ENCODE data around the gene FKBP1A.
A peak's percentile ranks its signal among the peaks of the same experiment; 100 is the strongest.
"Not testable (repeated sequence)": the region's sequence is repeated elsewhere in the genome, so short reads cannot be mapped to it uniquely, and the experiment has no call there.

FKBP1A gene

DNA sequence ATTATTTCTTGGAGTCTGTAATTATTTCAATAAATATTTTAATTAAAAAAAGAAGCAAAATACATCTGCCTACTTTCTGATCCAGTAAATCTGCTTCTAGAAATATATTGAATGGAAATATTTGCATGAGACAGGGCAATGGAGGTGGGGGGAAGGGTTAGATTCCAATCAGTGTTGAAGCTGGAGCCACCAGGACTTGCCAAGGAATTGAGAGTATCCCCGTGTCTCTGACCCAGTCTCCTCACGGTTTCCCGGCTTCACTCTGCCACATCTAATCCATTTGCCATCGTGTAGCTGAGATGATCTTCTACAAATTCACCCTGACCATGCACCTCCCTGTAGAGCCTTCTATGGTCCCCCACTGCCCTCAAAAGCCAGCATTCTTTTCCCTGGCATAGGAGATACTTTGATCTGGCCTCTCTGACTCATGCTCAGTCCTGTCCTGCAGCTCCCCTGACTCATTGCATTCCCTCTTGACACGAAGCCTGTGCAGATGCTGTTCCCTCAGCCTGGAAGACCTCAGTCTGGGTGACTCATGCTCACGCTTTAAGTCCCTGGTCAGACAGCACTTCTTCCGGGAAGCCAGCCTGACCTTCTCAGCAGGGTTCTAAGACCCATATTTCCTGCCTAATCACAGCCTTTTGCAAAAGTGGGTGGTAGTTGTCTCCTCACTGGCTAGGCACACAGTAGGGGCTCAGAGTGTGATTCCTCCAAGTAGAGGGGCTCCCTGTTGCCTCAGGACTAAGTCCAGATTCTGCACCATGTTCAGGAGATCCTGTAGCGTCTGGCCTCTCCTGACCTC, 23.0 kb upstream of the FKBP1A start:
- H3K27me3 ChIP-seq (ENCODE audit: control insufficient read depth, insufficient read depth, low read length), result no peaks in the 10 kb centered on the region
- peaks cover 38% of the 10 kb centered on the region for H3K4me1 ChIP-seq (ENCODE audit: control insufficient read depth, insufficient read depth, low read length)
- peak overlapping the region; percentile 29 for H3K9ac ChIP-seq (ENCODE audit: low read depth, low read length)
- no peaks in the 10 kb centered on the region for H3K36me3 ChIP-seq (ENCODE audit: insufficient read depth, low read length)
- peaks cover 4% of the 10 kb centered on the region for H3K9me3 ChIP-seq (replicated peaks; ENCODE audit: low read length)
- H3K4me3 ChIP-seq (ENCODE audit: low read length), result no peak overlapping the region
- H3K4me2 ChIP-seq (ENCODE audit: low read length), result peak overlapping the region; percentile 15

DNA sequence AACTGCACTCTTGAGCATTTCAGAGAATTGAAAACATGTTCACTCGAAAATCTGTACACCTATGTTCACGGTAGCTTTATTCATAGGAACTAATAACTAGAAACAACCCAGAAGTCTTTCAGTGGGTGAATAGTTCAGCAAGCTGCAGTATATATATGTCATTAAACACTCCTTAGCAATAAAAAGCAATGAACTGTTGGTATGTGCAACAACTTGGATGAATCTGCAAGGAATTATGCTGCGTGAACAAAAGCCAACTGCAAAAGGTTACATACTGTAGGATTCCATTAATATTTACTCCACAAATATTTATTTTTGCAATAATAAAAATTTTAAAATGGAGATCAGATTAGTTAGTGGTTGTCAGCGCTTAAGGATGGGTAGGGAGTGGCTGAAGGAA, 22.1 kb upstream of the FKBP1A start:
- no peak overlapping the region for H3K4me2 ChIP-seq (ENCODE audit: low read length)
- peaks cover 38% of the 10 kb centered on the region for H3K4me1 ChIP-seq (ENCODE audit: control insufficient read depth, insufficient read depth, low read length)
- no peaks in the 10 kb centered on the region for H3K9me3 ChIP-seq (replicated peaks; ENCODE audit: low read length)
- H3K4me3 ChIP-seq (ENCODE audit: low read length), result no peak overlapping the region
- no peaks in the 10 kb centered on the region for H3K27me3 ChIP-seq (ENCODE audit: control insufficient read depth, insufficient read depth, low read length)
- H3K9ac ChIP-seq (ENCODE audit: low read depth, low read length), result no peak overlapping the region
- no peaks in the 10 kb centered on the region for H3K36me3 ChIP-seq (ENCODE audit: insufficient read depth, low read length)

DNA sequence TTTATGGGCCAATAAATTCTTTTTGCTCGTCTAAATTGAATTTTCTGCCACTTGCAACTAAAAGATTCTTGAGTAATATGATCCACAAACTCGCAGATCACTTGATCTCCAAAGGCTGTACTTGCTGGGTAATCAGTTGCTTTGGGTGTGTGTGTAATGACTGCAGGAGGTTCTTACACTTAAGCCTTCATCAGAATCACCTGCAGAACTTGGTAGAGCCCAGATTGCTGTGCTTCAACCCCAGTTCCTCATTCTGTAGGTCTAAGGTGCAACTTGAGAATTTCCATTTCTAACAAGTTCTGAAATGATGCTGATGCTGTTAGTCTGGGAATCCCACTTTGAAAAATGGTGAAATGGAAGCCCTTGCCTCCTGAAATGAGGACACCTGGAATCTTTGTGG, 12.9 kb upstream of the FKBP1A start:
- Histone ChIP-seq H3K4me2 (ENCODE audit: low read length) (no peak overlapping the region), H3K4me3 (ENCODE audit: low read length) (no peak overlapping the region), H3K36me3 (ENCODE audit: insufficient read depth, low read length) (no peaks in the 10 kb centered on the region), H3K27me3 (ENCODE audit: control insufficient read depth, insufficient read depth, low read length) (no peaks in the 10 kb centered on the region), H3K9me3 (replicated peaks; ENCODE audit: low read length) (no peaks in the 10 kb centered on the region), H3K4me1 (ENCODE audit: control insufficient read depth, insufficient read depth, low read length) (peaks cover 19% of the 10 kb centered on the region), H3K9ac (ENCODE audit: low read depth, low read length) (no peak overlapping the region)

DNA sequence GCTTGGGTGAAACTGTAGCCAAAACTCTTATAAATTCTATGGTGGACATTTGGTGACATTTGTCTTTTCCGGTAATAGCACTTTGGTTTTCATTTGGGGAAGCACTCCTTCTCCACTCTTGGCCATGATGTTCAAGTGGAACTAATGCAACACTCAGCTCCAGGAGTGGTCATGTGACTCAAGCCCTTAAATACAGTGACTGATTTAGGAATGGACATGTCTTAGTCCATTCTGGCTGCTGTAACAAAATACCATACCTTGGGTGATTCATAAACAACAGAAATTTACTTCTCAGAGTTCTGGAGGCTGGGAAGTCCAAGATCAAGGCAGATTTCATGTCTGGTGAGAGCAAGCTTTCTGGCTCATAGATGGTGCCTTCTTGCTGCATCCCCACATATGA, 10.8 kb upstream of the FKBP1A start:
- H3K4me1 ChIP-seq (ENCODE audit: control insufficient read depth, insufficient read depth, low read length), result peaks cover 32% of the 10 kb centered on the region
- H3K4me3 ChIP-seq (ENCODE audit: low read length), result no peak overlapping the region
- H3K27me3 ChIP-seq (ENCODE audit: control insufficient read depth, insufficient read depth, low read length), result no peaks in the 10 kb centered on the region
- H3K36me3 ChIP-seq (ENCODE audit: insufficient read depth, low read length), result no peaks in the 10 kb centered on the region
- no peaks in the 10 kb centered on the region for H3K9me3 ChIP-seq (replicated peaks; ENCODE audit: low read length)
- no peak overlapping the region for H3K9ac ChIP-seq (ENCODE audit: low read depth, low read length)
- no peak overlapping the region for H3K4me2 ChIP-seq (ENCODE audit: low read length)

DNA sequence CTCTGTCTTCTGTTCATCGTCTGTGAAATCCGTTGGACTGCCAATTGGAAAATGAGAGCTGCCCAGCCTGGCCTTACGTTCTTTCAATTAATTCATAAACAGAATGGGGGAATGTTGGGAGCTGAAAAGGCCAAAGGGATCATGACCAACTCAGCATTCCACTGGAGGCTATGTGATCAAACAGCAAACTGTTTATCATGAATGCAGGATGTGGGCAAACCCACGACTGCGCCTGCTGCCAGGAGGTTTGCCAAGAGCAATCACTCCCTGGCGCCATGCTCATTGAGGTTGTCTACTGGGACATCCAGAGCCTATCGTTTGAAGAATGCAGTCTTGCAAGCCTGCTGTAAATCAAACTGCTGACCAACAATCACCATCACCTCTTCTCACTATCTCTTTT, 9.3 kb upstream of the FKBP1A start:
- H3K36me3 ChIP-seq (ENCODE audit: insufficient read depth, low read length), result no peaks in the 10 kb centered on the region
- no peak overlapping the region for H3K9ac ChIP-seq (ENCODE audit: low read depth, low read length)
- no peaks in the 10 kb centered on the region for H3K9me3 ChIP-seq (replicated peaks; ENCODE audit: low read length)
- no peak overlapping the region for H3K4me3 ChIP-seq (ENCODE audit: low read length)
- peaks cover 32% of the 10 kb centered on the region for H3K4me1 ChIP-seq (ENCODE audit: control insufficient read depth, insufficient read depth, low read length)
- H3K4me2 ChIP-seq (ENCODE audit: low read length), result no peak overlapping the region
- no peaks in the 10 kb centered on the region for H3K27me3 ChIP-seq (ENCODE audit: control insufficient read depth, insufficient read depth, low read length)

DNA sequence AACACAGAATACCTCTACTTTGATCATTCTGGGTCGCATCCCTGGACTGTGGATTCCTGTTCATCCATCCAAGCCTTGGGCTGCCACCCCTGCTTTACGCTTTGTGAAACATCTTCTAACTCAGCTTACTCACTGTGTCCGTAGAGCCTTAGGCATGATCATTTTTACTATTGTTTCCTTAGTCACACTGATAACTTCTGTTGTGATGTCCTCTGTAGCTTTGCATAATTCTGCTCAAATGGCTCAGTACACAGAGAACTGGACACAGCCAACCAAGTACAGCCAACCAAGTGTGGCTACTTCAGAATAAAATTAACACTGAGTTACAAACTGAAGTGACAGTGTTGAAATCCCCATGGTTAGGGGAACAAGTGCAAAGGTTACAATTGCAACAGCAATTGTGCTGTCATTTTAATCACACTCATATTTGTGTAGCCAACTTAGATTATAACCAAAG, 8.6 kb upstream of the FKBP1A start:
- no peak overlapping the region for H3K4me3 ChIP-seq (ENCODE audit: low read length)
- no peaks in the 10 kb centered on the region for H3K36me3 ChIP-seq (ENCODE audit: insufficient read depth, low read length)
- H3K9ac ChIP-seq (ENCODE audit: low read depth, low read length), result no peak overlapping the region
- peaks cover 32% of the 10 kb centered on the region for H3K4me1 ChIP-seq (ENCODE audit: control insufficient read depth, insufficient read depth, low read length)
- H3K4me2 ChIP-seq (ENCODE audit: low read length), result no peak overlapping the region
- no peaks in the 10 kb centered on the region for H3K27me3 ChIP-seq (ENCODE audit: control insufficient read depth, insufficient read depth, low read length)
- no peaks in the 10 kb centered on the region for H3K9me3 ChIP-seq (replicated peaks; ENCODE audit: low read length)

DNA sequence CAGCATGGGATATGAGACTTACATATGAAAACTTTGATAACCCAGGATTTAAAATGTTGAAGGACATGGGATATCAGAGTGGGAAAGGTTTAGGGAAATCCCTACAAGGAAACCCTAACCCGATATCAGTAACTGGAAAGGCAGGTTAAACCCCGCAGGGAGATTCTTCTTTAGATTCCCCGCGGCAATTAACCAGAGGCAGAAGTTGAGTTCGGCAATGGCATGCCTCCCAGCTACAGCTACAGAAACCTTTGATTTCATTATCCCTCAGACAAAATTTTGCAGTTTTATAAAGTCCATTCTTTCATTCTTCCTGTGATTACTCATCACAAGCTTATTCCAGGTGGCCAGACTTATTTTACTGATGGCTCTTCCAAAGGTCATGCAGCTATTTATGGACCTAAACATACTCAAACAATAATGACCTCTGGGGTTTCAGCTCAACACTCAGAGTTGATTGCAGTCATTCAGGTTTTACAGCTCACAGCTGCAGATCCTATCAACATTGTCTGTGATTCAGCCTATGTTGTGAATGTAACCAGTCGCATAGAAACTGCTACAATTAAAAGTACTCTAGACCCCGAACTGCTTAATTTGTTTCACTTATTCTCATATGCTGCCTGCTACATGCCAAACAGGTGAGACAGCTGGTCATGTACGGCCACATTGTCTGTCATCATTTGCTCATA, 7.0 kb upstream of the FKBP1A start:
- H3K4me3 ChIP-seq (ENCODE audit: low read length); H3K36me3 ChIP-seq (ENCODE audit: insufficient read depth, low read length); H3K9me3 ChIP-seq (replicated peaks; ENCODE audit: low read length); H3K27me3 ChIP-seq (ENCODE audit: control insufficient read depth, insufficient read depth, low read length): not testable (repeated sequence)
- H3K4me1 ChIP-seq (ENCODE audit: control insufficient read depth, insufficient read depth, low read length), result peaks cover 32% of the 10 kb centered on the region
- peak overlapping the region; percentile 49 for H3K4me2 ChIP-seq (ENCODE audit: low read length)
- H3K9ac ChIP-seq (ENCODE audit: low read depth, low read length), result peak overlapping the region; percentile 18

DNA sequence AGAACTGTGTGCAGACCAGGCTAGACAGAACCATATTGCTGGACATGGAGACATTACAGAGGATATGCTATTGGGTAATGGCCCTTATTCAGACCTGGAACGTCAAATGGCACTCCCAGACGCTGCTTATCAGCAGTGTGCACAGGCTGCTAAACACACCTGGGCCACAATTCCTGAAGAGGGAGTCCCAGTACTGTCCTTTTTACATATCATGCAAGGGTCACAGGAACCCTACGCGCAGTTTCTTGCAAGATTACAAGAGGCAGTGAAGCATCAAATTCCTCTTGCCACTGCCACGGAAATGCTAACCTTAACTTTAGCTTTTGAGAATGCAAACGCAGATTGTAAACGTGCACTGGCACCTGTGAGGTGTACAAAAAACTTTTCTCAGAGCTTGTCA, 5.3 kb upstream of the FKBP1A start:
- not testable (repeated sequence) for H3K9me3 ChIP-seq (replicated peaks; ENCODE audit: low read length); H3K9ac ChIP-seq (ENCODE audit: low read depth, low read length); H3K4me3 ChIP-seq (ENCODE audit: low read length); H3K4me2 ChIP-seq (ENCODE audit: low read length); H3K27me3 ChIP-seq (ENCODE audit: control insufficient read depth, insufficient read depth, low read length); H3K36me3 ChIP-seq (ENCODE audit: insufficient read depth, low read length)
- peaks cover 38% of the 10 kb centered on the region for H3K4me1 ChIP-seq (ENCODE audit: control insufficient read depth, insufficient read depth, low read length)

DNA sequence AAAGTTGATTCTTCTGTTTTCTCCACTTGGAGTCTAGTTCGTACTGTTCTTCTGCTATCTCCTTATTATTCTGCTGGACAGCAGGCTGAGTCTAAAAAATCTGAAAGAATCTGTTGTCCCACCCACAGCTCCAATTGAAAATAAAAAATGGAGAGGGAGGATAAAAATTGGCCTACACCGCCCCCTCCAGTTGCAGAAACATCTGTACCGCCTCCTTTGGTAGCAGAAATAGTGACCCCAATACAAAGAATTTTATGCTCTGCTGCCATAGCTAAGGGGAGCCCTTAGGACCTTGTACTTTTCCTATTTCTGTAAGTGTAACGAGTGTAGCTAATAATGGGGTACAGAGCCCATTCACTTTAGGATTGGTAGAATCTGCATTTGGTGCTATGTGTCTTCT, 4.9 kb upstream of the FKBP1A start:
- Histone ChIP-seq H3K9me3 (replicated peaks; ENCODE audit: low read length) (no peaks in the 10 kb centered on the region), H3K4me2 (ENCODE audit: low read length) (no peak overlapping the region), H3K27me3 (ENCODE audit: control insufficient read depth, insufficient read depth, low read length) (peaks cover 7% of the 10 kb centered on the region), H3K9ac (ENCODE audit: low read depth, low read length) (no peak overlapping the region), H3K36me3 (ENCODE audit: insufficient read depth, low read length) (no peaks in the 10 kb centered on the region), H3K4me3 (ENCODE audit: low read length) (no peak overlapping the region), H3K4me1 (ENCODE audit: control insufficient read depth, insufficient read depth, low read length) (peaks cover 36% of the 10 kb centered on the region)

DNA sequence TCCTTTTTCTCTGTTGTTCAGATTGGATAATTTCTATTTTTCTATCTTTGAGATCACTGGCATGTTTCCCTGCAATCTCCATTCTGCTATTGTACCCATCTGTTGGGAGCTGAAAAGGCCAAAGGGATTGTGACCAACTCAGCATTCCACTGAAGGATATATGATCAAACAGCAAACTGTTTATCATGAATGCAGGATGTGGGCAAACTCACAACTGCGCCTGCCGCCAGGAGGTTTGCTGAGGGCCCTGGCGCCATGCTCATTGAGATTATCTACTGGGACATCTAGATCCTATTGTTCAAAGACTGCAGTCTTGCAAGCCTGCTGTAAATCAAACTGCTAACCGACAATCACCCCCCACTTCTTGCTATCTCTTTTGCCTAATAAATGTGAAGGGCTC, 3.8 kb upstream of the FKBP1A start:
- H3K4me3 ChIP-seq (ENCODE audit: low read length), result no peak overlapping the region
- no peaks in the 10 kb centered on the region for H3K9me3 ChIP-seq (replicated peaks; ENCODE audit: low read length)
- H3K4me1 ChIP-seq (ENCODE audit: control insufficient read depth, insufficient read depth, low read length), result peaks cover 27% of the 10 kb centered on the region
- H3K27me3 ChIP-seq (ENCODE audit: control insufficient read depth, insufficient read depth, low read length), result peaks cover 7% of the 10 kb centered on the region
- no peak overlapping the region for H3K9ac ChIP-seq (ENCODE audit: low read depth, low read length)
- H3K36me3 ChIP-seq (ENCODE audit: insufficient read depth, low read length), result no peaks in the 10 kb centered on the region
- H3K4me2 ChIP-seq (ENCODE audit: low read length), result no peak overlapping the region

DNA sequence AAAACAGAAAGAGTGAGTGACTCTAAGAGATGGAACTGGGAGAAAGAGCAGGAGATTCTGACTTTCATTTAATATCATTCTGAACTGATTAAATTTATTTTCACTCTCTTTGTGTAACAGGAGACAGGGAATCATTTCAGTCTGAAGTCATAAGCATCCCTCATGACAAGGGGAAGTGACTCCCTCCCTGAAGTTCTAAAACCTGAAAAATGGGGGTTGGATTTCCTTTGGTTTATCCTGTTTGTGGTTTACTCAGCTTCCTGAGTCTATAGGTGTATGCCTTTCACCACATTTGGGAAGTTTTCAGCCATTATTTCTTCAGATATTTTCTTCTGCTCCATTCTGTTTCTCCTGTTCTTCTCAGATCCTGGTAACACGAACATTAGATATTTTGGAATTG, 3.4 kb upstream of the FKBP1A start:
- H3K9ac ChIP-seq (ENCODE audit: low read depth, low read length), result no peak overlapping the region
- no peaks in the 10 kb centered on the region for H3K9me3 ChIP-seq (replicated peaks; ENCODE audit: low read length)
- peaks cover 7% of the 10 kb centered on the region for H3K27me3 ChIP-seq (ENCODE audit: control insufficient read depth, insufficient read depth, low read length)
- H3K4me2 ChIP-seq (ENCODE audit: low read length), result no peak overlapping the region
- H3K36me3 ChIP-seq (ENCODE audit: insufficient read depth, low read length), result no peaks in the 10 kb centered on the region
- H3K4me3 ChIP-seq (ENCODE audit: low read length), result no peak overlapping the region
- peaks cover 27% of the 10 kb centered on the region for H3K4me1 ChIP-seq (ENCODE audit: control insufficient read depth, insufficient read depth, low read length)

DNA sequence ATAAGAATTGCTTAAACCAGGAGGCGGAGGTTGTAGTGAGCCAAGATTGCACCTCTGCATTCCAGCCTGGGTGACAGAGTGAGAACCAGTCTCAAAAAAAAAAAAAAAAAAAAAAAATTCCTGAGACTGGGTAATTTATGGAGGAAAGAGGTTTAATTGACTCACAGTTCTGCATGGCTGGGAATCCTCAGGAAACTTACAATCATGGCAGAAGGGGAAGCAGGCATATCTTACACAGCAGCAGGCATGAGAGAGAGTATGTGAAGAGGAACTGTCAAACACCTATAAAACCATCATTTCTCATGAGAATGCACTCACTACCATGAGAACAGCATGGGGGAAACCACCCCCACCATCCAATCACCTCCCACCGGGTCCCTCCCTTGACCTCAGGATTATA, 1.8 kb upstream of the FKBP1A start:
- Histone ChIP-seq H3K9me3 (replicated peaks; ENCODE audit: low read length) (no peaks in the 10 kb centered on the region), H3K9ac (ENCODE audit: low read depth, low read length) (no peak overlapping the region), H3K36me3 (ENCODE audit: insufficient read depth, low read length) (peaks cover 10% of the 10 kb centered on the region), H3K4me2 (ENCODE audit: low read length) (no peak overlapping the region), H3K4me3 (ENCODE audit: low read length) (no peak overlapping the region), H3K4me1 (ENCODE audit: control insufficient read depth, insufficient read depth, low read length) (peaks cover 29% of the 10 kb centered on the region), H3K27me3 (ENCODE audit: control insufficient read depth, insufficient read depth, low read length) (peaks cover 7% of the 10 kb centered on the region)
